Spleen (tissue), 11 donors: ENCODE measurements around the gene TMC1. TPM values are rescaled to one million over a fixed set of nuclear protein-coding genes. Genes with fewer than 3 reads are reported as not detected.

Experiments used
- DNase-seq: peaks from one replicate; pipeline ENCODE4 v3.0.0-alpha.2; 2020
- H3K27ac ChIP-seq, 8 donors: fragments of 200-600 bp; sonication (generic) in 7 of 8; 1 replicate in 4 of 8; 2 replicates in 4 of 8; pipeline versions ENCODE4 v1.5.0 to v1.8.0; 2016 to 2021; ENCODE audit warnings: inconsistent platforms in 4 of 8, mild to moderate bottlenecking in 4 of 8, moderate library complexity in 1 of 8
- H3K27me3 ChIP-seq, 7 donors: fragments of 200-600 bp; sonication (generic) in 6 of 7; replicated peaks in 1 of 7; 1 replicate in 4 of 7; 2 replicates in 3 of 7; pipeline versions ENCODE4 v1.5.0 to v1.8.0; 2016 to 2021; ENCODE audit warnings: inconsistent platforms in 3 of 7, mild to moderate bottlenecking in 1 of 7
- H3K36me3 ChIP-seq, 6 donors: fragments of 200-600 bp; sonication (generic) in 5 of 6; 1 replicate in 4 of 6; 2 replicates in 2 of 6; pipeline versions ENCODE4 v1.5.0 to v1.8.0; 2016 to 2021; ENCODE audit warnings: inconsistent platforms in 2 of 6
- H3K4me1 ChIP-seq, 6 donors: fragments of 200-600 bp; sonication (generic) in 5 of 6; 1 replicate in 3 of 6; 2 replicates in 3 of 6; pipeline versions ENCODE4 v1.5.0 to v1.8.0; 2016 to 2021; ENCODE audit warnings: inconsistent platforms in 3 of 6
- H3K4me3 ChIP-seq, 8 donors: fragments of 200-600 bp; sonication (generic) in 7 of 8; 1 replicate in 4 of 8; 2 replicates in 4 of 8; pipeline versions ENCODE4 v1.5.0 to v1.8.0; 2016 to 2021; ENCODE audit warnings: inconsistent platforms in 4 of 8, mild to moderate bottlenecking in 4 of 8, moderate library complexity in 2 of 8
- H3K9me3 ChIP-seq, 8 donors: fragments of 200-600 bp; sonication (generic) in 7 of 8; 1 replicate in 4 of 8; 2 replicates in 4 of 8; pipeline versions ENCODE4 v1.5.0 to v1.8.0; 2016 to 2021; ENCODE audit warnings: inconsistent platforms in 4 of 8
- CTCF ChIP-seq, 11 experiments: fragments of 200-600 bp in 7 of 11; fragments of 450-650 bp in 4 of 11; sonication (generic) in 4 of 11; IDR thresholded peaks in 8 of 11; conservative IDR thresholded peaks in 3 of 11; 1 replicate in 7 of 11; 2 replicates in 4 of 11; pipeline versions ENCODE4 v1.4.0 to v1.8.0; 2016 to 2021; ENCODE audit warnings: antibody characterized with exemption in 11 of 11, inconsistent platforms in 4 of 11, mild to moderate bottlenecking in 1 of 11
- POLR2A ChIP-seq, 3 donors: fragments of 450-650 bp; IDR thresholded peaks; one replicate each; pipeline ENCODE4 v1.5.1; 2017; ENCODE audit warnings: antibody characterized with exemption in 3 of 3, mild to moderate bottlenecking in 1 of 3
- POLR2AphosphoS5 ChIP-seq, 3 donors: sonication (generic); formaldehyde crosslinking; IDR thresholded peaks; one replicate each; pipeline ENCODE4 v1.5.1; 2017; ENCODE audit warnings: antibody characterized with exemption in 3 of 3
- WGBS, 5 donors: extraction: QIAGEN DNeasy Blood & Tissue Kit in 3 of 5; methylation state at CpG; one replicate each; pipeline versions ENCODE4 v1.1.5 to v1.1.7; 2013 to 2018; 5-methylcytosine and 5-hydroxymethylcytosine counted together
- intact Hi-C: fragments of 100-400 bp; cut with DNase I; formaldehyde crosslinking; loops from one replicate; pipeline ENCODE4 v1.15.0; 2023; ENCODE audit warnings: low total_unique reads
- polyA plus RNA-seq, 3 donors: library from polyadenylated mRNA; stranded (reverse); fragments of 200-250 nt; gene quantifications; one replicate each; pipeline ENCODE4 v1.2.1, GENCODE V29; 2013
- total RNA-seq, 7 donors: library from RNA; depleted of rRNA in 3 of 7; stranded (reverse); fragments of >200 nt in 3 of 7; fragmentation: NEBNext Ultra II Directional in 4 of 7; extraction: Animal tissue kit (Norgen Biotek cat#: 25700) in 4 of 7; gene quantifications; one replicate each; pipeline versions ENCODE4 v1.1.0 to v1.2.1, GENCODE V29; 2016 to 2021
- donor health status: healthy with polysubstance abuse.
- donor health status: DM: no; HTN: no; CAD: no; lungs with moderate emphysema.
- donor health status: DM: no; HTN: no; CAD: no.
- donor health status: Bipolar disorder and iron deficiency.
- donor health status: healthy.
- donor health status: DM: no; HTN: no; CAD: no.
- donor health status: DM: yes; HTN: yes; CAD: no.

TMC1 gene
- total and polyA plus RNA-seq, 10 donors, result 0.04 to 0.16 TPM; not detected in 8

- Histone ChIP-seq H3K36me3 (no peaks in the 10 kb centered on the region), H3K4me3 (no peak overlapping the region), H3K27me3 (no peaks in the 10 kb centered on the region), H3K27ac (no peak overlapping the region), H3K9me3 (no peaks in the 10 kb centered on the region), H3K4me1 (no peaks in the 10 kb centered on the region)
- intact Hi-C loops, result no loop called here
- WGBS, 5 donors, result 67 to 90% (median 86%) methylated on average over 4 of the region's 4 CpGs
- no peak for TF ChIP-seq POLR2A (IDR thresholded peaks at IDR 0.05)
- TF ChIP-seq CTCF (IDR thresholded peaks at IDR 0.05 in 8 of 11, conservative IDR thresholded peaks at IDR 0.05 in 3 of 11), result no peak
- TF ChIP-seq POLR2AphosphoS5 (IDR thresholded peaks at IDR 0.05), result no peak
- DNase-seq, result no peak
Observed at GRCh38 chr9:72703574-72703973, 182.2 kb downstream of the TMC1 start.

- TF ChIP-seq POLR2A (IDR thresholded peaks at IDR 0.05), result no peak
- TF ChIP-seq POLR2AphosphoS5 (IDR thresholded peaks at IDR 0.05), result no peak
- TF ChIP-seq CTCF (IDR thresholded peaks at IDR 0.05 in 8 of 11, conservative IDR thresholded peaks at IDR 0.05 in 3 of 11), result no peak
- DNase-seq, result no peak
- no peaks in the 10 kb centered on the region for H3K4me1 ChIP-seq
Observed at GRCh38 chr9:72704688-72705375, 183.4 kb downstream of the TMC1 start.

GRCh38 chr9:72718503-72718902 is 197.1 kb downstream of the TMC1 start:
- no peak for DNase-seq
- no peak overlapping the region for H3K27ac ChIP-seq
- H3K4me1 ChIP-seq, result no peaks in the 10 kb centered on the region
- no peak overlapping the region for H3K4me3 ChIP-seq
- intact Hi-C loops, result no loop called here
- H3K27me3 ChIP-seq, result peaks cover 0 to 5% (median 0%) of the 10 kb centered on the region in 7 donors
- no peaks in the 10 kb centered on the region for H3K36me3 ChIP-seq
- 83 to 88% (median 87%) methylated on average over 3 of the region's 3 CpGs for WGBS, 5 donors
- TF ChIP-seq POLR2A (IDR thresholded peaks at IDR 0.05), result no peak
- TF ChIP-seq POLR2AphosphoS5 (IDR thresholded peaks at IDR 0.05), result no peak
- no peak for TF ChIP-seq CTCF (IDR thresholded peaks at IDR 0.05 in 8 of 11, conservative IDR thresholded peaks at IDR 0.05 in 3 of 11)
- H3K9me3 ChIP-seq, result peaks cover 0 to 8% (median 0%) of the 10 kb centered on the region in 8 donors

More at GRCh38 chr9:72704688-72705375, 183.4 kb downstream of the TMC1 start:
- WGBS, 5 donors, result 81 to 93% (median 84%) methylated on average over 1 of the region's 1 CpG
- no peak overlapping the region for H3K27ac ChIP-seq
- H3K27me3 ChIP-seq, result no peaks in the 10 kb centered on the region
- H3K9me3 ChIP-seq, result no peaks in the 10 kb centered on the region
- H3K36me3 ChIP-seq, result no peaks in the 10 kb centered on the region
- intact Hi-C loops, result no loop called here
- H3K4me3 ChIP-seq, result no peak overlapping the region

- Histone ChIP-seq H3K9me3 (peaks cover 0 to 8% (median 0%) of the 10 kb centered on the region in 8 donors), H3K4me1 (no peaks in the 10 kb centered on the region), H3K27me3 (peaks cover 0 to 5% (median 0%) of the 10 kb centered on the region in 7 donors), H3K4me3 (no peak overlapping the region), H3K27ac (no peak overlapping the region), H3K36me3 (no peaks in the 10 kb centered on the region)
- no peak for DNase-seq
- intact Hi-C loops, result no loop called here
- TF ChIP-seq CTCF (IDR thresholded peaks at IDR 0.05 in 8 of 11, conservative IDR thresholded peaks at IDR 0.05 in 3 of 11), result no peak
- no peak for TF ChIP-seq POLR2A (IDR thresholded peaks at IDR 0.05)
- TF ChIP-seq POLR2AphosphoS5 (IDR thresholded peaks at IDR 0.05), result no peak
- WGBS, 5 donors, result 62 to 88% (median 74%) methylated on average over 1 of the region's 1 CpG
Observed at GRCh38 chr9:72721067-72721466, 199.7 kb downstream of the TMC1 start.
